NCI-H524 (cell line): ENCODE measurements around the gene CNGA2.

Experiments used
- DNase-seq, 2 experiments: peaks; one replicate each; lab custom pipeline; 2025; lab: John Stamatoyannopoulos, UW

CNGA2 gene

DNA sequence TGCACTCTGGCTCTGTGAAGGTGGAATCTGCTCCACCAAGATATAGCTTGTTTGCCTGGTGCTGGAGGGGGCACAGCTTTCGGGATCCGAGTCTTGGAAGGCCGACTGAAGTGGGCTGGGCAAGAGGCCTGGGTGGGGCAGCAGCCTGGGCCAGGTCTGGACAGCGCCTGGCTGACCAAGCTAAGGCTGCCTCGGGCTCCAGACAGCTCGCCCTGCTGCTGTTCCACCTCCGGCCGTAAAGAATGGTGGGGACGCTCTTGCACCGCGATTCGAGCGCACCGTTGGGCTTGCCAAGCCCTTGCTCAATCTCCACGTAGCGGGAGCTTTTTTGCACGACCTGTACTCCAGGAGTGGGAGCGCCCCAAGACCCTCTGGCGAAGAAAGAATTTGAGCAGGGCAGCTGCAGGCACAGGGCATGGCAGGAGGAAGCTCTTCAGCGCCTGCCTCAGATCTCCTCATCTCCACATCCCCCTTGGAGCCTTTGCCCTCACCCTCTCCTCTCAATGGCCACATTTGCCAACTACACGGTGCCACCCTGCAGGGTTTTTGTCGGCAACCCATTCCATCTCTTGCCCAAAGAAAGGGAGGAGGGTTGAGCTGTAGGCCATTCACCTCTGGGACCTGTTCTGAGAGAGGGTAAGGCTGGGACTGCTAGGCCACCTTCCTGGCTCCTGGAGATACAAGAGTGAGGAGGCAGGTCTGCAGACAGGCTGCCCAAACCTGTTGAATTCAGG, 18.9 kb downstream of the CNGA2 start:
- DNase-seq: peak; percentile 30 to 52

DNA sequence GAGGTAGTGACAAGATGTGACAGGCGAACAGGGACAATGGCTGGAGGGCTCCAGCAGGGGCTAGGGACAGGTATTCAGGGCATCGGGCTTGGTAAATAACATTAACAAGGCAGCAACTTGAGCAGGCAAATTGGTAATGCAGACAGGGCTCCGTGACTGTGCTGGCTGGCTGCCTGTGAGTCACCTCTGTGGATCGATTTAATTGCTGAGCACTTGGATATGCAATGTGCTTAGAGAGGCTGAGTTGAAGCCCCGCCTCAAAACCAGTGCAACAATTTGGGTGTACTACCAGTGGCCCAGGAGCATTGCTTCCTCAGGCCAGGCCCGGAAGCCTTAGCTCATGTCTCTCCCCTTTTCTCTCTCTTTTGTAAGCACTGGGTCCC, 19.5 kb downstream of the CNGA2 start:
- DNase-seq: no peak

DNA sequence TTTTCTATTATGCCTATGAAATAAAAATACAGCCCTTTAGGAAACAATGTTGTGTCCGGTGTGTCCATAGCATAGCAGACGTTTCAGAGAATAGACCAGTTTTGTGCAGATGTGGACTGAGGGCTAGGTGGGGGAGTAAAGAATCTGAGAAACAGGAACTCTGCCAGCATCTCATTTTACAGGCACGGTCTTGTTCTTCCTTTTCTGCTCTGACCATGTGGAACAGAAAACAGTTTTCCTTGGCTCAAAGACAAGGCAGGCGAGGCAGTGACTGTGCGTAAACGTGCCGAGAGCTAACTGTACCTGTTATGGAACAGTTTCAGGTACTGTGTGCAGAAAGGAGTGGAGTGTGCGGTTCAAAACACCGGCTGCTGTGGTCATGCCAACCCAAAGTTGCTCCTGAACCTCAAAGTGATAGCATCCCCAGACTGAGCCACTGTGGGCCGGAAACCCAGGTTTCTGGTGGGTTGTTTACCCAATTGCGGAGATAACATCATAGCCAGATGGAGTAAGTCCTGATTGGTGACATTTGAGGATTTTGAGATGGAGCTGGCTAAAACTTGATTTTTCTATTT, 20.2 kb downstream of the CNGA2 start:
- no peak for DNase-seq

DNA sequence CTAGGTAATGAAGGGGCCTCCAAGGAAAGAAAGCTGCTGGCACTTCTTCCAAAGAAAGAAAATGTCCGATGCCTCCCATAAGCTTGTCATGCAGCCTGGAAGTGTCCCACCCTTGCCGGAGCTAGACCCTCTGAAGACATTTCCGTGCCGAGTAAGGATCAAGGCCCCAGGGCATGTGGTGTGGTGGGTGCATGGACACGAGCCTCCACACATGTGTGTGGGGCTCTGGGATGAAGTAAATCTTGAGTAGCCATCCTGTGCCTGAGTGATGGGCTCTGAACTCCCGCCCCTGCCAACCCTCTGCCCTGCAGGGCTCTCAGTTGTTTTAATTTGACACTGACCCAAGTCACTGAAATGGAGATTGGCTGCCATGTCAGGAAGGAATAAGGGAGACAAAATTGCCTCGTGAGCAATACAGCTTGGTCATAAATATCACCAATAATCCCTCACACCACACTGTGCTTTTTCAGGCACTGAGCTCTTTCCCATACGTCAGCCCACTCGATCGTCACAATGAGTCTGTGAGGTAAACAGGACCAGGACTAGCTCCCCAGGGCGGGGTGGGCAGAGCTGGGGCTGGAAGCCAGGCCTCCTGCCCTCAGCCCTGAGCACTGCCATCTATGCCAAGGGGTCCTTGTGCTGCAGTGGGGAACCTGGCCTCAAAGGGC, 24.6 kb downstream of the CNGA2 start:
- no peak for DNase-seq

DNA sequence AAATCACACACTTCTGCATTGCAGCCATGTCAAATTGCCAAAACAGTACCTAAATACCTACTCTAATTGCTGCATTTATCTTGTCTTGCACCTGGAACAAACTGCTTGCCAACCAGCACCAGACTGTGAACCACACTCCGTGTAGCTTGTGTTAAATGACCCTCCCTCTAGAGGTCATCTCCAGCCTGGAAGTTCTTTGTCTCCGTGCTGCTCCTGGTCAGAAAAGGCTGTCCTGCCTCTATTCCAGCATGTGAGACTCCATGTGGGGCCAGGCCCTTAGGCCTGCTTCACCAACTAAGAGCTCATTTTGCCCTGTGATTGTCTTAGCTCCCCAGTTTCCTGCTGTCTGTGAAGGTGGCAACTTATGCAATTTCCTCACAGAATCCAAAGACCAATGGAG, 28.3 kb downstream of the CNGA2 start:
- no peak for DNase-seq

DNA sequence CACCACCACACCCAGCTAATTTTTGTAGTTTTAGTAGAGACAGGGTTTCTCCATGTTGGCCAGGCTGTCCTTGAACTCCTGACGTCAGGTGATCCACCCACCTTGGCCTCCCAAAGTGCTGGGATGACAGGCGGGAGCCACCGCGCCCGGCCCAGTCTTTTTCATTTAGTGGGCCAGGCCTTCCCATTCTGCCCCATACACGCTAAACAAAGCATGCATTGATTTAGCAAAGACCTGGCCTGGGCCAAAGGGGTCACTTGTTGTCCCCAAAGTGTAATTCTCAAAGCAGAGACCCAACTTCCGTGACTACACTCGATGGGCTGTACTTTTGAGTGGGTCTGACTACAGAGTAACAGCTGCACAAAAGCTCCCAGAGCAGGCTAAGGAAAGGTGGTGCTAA, 29.2 kb downstream of the CNGA2 start:
- DNase-seq: no peak

DNA sequence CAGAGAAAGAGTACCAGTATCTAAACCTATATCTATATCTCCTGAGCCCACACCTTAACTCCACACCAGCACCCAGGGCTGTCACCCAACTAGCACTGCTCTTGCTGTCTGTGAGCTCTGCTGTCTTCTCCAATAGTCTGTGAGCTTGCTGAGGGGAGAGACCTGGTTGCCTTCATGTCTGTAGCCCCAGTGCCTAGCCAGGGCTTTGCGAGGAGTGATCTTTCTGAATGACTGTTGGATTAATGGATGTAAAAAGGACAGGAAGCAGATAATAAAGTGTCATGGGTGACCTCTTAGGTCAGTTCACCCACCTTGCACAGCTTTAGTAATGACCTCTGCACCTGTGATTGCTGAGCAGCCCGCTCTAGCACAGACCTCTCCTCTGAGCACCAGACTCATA, 30.5 kb downstream of the CNGA2 start:
- no peak for DNase-seq

DNA sequence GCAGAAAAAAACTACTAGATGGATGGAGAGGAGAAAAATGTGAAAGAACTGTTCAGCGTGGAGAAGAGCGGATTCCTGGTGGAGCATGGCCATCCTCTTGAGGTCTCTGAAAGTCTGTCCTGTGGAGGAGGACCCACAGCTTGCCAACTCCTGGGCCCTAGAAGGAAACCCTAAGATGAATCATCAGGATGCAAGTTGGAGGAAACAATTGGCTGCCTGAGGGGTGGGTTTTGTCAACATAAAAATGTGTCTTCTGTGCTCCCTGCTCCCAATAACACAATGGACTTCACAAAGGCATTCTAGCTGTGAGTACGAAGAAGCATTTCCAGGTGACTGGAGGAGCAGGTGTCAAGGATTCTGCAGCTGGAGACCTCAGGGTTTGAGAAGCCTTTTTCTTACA, 37.2 kb downstream of the CNGA2 start:
- no peak for DNase-seq

DNA sequence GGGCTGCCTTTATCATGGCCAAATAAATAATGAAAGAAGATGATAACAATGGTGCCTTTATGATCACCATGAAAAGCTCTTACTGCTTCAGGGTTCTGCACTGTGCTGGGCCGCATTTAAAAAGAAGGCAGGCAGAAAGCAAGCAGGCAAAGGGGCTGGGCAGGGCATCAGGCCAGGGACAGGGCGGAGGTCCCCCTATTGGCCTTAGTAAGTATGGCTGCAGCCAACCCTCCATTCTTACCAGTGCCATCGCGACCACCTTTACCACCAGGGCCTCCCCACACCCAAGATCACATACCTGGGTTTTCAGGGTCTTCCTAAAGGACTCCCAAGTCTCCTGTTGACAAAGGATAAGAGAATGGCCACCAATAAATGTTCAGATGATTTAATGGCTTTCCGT, 38.9 kb downstream of the CNGA2 start:
- no peak for DNase-seq

DNA sequence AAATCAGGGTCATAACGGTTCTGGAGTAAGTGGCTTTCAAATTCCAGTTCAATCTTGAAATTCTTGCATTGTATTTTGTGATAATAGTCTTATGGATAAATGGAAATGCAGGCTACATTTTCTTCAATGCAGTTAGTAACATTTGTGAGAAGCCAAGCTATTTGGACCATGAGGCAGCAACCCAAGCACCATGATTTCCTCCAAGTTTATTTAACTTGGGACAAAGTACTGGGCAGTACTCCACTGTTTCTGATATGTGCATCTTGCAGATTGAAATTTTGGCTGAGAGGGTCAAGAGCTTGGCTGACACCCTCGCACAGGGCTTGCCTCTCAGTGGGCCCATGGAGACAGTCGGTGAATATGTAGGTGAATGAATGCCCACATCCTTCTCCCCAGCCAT, 39.9 kb downstream of the CNGA2 start:
- no peak for DNase-seq

DNA sequence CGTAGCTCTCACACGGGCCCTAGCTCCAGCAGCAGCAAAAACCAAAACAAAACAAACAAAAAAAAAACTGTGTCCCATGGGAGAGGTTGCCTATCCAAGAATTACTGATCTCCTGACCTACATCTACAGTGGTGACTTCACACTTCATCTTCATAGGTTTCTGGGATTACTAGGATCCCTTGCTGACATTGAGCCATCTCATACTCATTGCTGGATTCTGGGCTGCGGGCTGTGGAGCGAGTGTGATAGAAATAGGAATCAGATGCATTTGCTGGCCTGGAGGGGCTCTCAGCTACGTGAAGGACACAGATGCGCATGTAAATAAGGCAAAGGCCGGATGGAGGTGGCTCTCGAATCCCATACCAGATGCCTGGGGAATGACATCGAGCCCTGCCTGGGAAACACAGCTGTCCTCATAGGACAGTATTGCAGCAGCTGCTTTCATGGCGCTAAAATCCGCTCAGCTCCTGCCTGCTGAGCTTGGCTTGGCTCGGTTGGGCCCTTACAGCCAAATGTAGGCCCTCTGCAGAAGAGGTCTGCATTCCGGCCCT, 41.7 kb downstream of the CNGA2 start:
- DNase-seq: peak; percentile 14 to 68

DNA sequence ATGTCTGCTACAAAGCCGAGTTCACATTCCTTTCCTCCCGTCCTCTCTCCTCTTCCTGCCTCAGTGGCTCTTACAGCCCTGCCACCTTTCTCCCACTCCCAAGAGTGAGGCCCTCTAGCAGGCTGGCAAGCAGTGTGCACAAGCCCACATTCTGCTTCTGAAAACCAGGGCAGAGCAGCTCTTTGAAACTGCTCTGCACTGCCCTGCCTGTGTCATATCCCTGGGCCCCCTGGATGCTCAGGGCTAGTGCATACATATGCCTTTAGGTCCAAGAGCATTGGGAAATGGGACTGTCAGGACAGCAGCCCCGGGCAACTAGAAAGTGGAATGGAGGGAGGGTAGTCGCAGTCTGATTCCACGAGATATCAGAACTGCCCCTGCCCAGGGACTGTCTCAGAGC, 42.4 kb downstream of the CNGA2 start:
- no peak for DNase-seq

DNA sequence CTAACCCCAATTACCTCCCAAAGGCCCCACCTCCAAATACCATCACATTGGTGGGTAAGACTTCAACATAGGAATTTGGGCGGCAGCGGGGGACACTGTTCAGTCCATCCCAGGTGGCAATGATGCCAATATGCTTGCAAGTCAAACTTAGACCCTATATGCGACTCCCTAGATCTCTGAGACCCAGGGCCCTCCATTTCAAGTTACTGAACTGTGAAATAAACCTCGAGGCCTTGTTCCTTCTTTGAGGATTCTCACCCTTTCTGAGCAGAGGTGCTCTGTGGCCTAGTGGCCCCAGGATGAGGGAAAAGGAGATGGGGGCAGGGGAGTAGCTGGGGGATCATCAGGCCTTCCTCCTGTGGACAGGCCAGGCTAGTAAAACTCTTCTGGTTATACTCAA, 44.7 kb downstream of the CNGA2 start:
- no peak for DNase-seq

DNA sequence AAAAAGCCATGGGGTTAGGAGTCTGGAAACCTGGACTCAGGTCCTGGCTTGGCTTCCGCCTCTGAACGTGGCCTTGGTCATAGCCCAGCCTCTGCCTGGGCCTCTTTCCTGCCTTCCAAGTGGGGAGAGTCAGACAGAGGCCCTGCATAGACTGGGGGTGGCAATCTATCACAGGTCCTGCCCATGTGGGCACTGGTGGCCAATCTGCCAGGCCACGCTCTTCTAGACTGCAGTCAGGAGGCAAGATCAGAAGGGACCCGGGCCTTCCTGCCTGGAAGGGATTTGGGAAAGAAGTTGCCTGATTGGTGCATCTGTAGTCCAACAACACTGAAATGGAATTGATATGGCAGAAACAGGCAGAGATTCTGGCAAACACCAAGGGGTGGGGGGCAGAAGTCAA, 46.1 kb downstream of the CNGA2 start:
- DNase-seq: no peak

DNA sequence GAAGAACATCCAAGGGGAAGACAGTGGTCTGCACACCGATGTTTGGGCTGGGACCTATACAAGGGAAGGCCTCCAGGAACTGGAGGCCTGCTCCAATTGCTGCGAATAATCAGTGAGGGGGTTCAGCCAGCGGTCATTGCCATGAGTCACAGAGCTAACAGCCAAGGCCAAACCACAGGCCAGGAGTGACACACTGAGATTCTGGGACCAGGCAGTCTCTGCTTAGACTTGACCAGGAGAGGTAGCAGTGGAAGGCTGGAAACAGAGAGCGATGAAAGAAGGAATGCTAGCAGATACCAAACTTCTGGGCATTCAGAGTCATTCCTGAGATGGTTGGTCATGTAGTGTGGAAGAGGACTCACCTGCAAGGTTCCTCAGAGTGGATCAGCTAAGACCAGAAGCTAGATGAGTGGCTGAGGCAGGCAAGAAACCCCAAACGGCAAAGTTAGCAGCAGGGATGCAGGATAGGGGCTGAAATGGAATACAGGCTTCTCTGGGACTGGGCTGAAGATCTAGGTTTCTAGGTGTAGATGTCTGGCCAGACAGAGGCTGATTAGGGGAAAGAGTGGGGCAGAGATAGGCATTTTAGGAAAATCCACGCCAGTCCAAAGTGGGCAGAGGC, 54.7 kb downstream of the CNGA2 start:
- DNase-seq: no peak

DNA sequence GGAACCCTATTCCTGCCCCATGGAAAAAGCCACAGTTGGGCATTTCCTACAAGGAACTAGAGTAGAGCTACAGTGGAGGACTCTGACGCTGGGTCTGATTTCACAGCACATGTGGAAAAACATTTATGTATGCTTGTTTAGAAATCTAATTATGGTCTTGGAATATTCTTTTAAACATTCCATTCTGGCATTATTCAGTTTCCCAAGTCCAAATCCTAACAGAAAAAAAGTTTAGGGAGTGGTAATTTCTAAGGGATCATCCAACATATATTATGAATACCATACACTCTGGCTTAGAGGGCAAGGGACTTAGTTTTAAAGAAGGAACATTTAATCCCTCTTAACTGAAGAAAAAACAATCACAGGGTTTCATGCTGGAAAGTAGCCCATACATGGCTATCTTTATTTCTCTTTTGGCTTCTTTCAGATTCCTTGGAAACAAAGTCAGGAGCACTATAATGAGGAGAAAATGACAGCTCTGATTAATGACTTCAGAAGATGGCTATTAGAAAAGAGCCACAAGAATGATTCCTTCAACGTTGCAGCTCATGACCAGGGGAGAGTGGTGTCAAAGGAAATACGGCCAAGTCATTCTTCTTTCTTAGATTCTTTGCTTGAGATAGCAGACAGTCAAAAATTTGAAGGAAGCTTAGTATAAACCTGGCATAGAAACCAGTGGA, 56.1 kb downstream of the CNGA2 start:
- no peak for DNase-seq

DNA sequence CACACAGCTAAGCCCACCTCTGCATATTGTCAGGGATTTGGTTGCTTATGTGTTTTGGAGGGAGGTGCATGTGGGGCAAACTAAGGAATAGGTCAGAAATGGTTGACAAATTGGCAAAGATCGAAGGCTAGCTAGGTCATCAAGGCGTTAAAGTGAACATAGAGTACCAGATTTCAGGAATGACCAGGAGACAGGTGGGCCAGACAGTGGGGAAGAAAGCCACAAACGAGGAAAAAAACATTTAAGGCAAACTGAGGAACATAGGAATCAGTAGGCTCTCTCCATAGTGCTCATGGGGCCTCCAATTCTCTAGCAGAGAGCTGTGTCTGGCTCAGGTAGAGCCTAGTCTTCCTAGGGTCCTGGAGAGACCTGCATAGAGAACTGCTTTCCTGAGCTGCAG, 57.4 kb downstream of the CNGA2 start:
- DNase-seq: no peak

DNA sequence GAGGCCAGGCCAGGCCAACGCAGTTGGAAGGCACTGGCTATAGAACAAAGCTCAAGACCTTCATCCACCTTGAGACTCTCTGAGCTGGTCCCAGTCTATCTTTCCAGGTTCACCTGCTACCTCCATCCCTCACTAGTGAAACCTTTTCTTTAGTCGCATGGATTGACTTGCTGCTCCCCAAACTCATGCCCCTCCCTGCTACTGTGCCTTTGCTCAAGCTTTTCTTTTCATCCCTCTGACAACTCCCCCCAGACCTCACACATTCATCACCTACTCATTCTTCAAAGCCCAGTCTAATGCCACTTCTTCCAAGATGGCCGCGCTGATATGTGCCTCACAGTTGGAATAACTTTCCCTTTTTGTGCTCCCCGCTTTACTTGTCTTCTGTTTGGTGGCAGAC, 58.0 kb downstream of the CNGA2 start:
- no peak for DNase-seq

DNA sequence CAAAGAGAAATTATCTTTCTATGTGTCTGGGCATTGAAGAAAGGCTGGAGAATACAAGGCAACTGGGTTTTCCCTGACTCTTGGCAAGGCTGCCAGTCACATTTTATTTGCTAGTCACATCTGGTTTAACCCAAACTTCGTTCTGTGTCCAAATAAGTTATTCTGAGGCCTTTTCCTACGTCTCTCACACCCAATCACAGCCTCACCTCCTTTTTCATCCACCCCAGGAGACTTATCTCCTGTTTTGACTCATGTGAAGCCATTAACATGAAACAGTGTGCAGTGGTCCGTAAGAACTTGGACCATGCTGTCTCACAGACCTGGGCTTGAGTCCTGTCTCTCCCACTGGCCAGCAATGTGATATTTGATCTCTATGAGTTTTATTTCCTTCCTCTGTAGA, 59.3 kb downstream of the CNGA2 start:
- DNase-seq: no peak
